Measurements from ENCODE around the gene SSH3. TPM values are rescaled to one million over a fixed set of nuclear protein-coding genes. Genes with fewer than 3 reads are reported as not detected.

Gene SSH3
- total and polyA plus RNA-seq, 2 of the 8 experiments (the other 6 are each of a cell fraction or from before 2014, with no cell fraction given): 16.9 to 19.8 TPM

GRCh38 chr11:67273260-67273990, 29.9 kb upstream of the SSH3 start (continued):
- TF ChIP-seq CTCF (IDR thresholded peaks at IDR 0.05; ENCODE audit: control extremely low read depth in 1 of 3, insufficient read depth in 1 of 3, low read depth in 1 of 3, low read length in 3 of 3) (no peak), KDM5A (IDR thresholded peaks at IDR 0.05; ENCODE audit: low read length) (no peak)
- TF ChIP-seq, protein P1, sequence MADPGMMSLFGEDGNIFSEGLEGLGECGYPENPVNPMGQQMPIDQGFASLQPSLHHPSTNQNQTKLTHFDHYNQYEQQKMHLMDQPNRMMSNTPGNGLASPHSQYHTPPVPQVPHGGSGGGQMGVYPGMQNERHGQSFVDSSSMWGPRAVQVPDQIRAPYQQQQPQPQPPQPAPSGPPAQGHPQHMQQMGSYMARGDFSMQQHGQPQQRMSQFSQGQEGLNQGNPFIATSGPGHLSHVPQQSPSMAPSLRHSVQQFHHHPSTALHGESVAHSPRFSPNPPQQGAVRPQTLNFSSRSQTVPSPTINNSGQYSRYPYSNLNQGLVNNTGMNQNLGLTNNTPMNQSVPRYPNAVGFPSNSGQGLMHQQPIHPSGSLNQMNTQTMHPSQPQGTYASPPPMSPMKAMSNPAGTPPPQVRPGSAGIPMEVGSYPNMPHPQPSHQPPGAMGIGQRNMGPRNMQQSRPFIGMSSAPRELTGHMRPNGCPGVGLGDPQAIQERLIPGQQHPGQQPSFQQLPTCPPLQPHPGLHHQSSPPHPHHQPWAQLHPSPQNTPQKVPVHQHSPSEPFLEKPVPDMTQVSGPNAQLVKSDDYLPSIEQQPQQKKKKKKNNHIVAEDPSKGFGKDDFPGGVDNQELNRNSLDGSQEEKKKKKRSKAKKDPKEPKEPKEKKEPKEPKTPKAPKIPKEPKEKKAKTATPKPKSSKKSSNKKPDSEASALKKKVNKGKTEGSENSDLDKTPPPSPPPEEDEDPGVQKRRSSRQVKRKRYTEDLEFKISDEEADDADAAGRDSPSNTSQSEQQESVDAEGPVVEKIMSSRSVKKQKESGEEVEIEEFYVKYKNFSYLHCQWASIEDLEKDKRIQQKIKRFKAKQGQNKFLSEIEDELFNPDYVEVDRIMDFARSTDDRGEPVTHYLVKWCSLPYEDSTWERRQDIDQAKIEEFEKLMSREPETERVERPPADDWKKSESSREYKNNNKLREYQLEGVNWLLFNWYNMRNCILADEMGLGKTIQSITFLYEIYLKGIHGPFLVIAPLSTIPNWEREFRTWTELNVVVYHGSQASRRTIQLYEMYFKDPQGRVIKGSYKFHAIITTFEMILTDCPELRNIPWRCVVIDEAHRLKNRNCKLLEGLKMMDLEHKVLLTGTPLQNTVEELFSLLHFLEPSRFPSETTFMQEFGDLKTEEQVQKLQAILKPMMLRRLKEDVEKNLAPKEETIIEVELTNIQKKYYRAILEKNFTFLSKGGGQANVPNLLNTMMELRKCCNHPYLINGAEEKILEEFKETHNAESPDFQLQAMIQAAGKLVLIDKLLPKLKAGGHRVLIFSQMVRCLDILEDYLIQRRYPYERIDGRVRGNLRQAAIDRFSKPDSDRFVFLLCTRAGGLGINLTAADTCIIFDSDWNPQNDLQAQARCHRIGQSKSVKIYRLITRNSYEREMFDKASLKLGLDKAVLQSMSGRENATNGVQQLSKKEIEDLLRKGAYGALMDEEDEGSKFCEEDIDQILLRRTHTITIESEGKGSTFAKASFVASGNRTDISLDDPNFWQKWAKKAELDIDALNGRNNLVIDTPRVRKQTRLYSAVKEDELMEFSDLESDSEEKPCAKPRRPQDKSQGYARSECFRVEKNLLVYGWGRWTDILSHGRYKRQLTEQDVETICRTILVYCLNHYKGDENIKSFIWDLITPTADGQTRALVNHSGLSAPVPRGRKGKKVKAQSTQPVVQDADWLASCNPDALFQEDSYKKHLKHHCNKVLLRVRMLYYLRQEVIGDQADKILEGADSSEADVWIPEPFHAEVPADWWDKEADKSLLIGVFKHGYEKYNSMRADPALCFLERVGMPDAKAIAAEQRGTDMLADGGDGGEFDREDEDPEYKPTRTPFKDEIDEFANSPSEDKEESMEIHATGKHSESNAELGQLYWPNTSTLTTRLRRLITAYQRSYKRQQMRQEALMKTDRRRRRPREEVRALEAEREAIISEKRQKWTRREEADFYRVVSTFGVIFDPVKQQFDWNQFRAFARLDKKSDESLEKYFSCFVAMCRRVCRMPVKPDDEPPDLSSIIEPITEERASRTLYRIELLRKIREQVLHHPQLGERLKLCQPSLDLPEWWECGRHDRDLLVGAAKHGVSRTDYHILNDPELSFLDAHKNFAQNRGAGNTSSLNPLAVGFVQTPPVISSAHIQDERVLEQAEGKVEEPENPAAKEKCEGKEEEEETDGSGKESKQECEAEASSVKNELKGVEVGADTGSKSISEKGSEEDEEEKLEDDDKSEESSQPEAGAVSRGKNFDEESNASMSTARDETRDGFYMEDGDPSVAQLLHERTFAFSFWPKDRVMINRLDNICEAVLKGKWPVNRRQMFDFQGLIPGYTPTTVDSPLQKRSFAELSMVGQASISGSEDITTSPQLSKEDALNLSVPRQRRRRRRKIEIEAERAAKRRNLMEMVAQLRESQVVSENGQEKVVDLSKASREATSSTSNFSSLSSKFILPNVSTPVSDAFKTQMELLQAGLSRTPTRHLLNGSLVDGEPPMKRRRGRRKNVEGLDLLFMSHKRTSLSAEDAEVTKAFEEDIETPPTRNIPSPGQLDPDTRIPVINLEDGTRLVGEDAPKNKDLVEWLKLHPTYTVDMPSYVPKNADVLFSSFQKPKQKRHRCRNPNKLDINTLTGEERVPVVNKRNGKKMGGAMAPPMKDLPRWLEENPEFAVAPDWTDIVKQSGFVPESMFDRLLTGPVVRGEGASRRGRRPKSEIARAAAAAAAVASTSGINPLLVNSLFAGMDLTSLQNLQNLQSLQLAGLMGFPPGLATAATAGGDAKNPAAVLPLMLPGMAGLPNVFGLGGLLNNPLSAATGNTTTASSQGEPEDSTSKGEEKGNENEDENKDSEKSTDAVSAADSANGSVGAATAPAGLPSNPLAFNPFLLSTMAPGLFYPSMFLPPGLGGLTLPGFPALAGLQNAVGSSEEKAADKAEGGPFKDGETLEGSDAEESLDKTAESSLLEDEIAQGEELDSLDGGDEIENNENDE (IDR thresholded peaks at IDR 0.05; ENCODE audit: insufficient replicate concordance, low read length): no peak
